OCI-LY7 (cell line): ENCODE results near the gene IDUA.

Source experiments
- EZH2phosphoT487 ChIP-seq: fragments of 200-600 bp; sonication (generic); IDR thresholded peaks from 2 replicates; pipeline ENCODE4 v1.6.1; 2018; ENCODE audit warnings: low read depth, borderline replicate concordance, mild to moderate bottlenecking, mixed run types, antibody characterized with exemption, low read length, moderate library complexity, mixed read lengths
- TF ChIP-seq, protein P1 (sequence below): fragments of 200-600 bp; sonication (generic); conservative IDR thresholded peaks from 2 replicates; pipeline ENCODE4 v1.5.1; 2014; ENCODE audit warnings: mild to moderate bottlenecking, antibody characterized with exemption, low read length, moderate library complexity, mixed read lengths

DNA sequence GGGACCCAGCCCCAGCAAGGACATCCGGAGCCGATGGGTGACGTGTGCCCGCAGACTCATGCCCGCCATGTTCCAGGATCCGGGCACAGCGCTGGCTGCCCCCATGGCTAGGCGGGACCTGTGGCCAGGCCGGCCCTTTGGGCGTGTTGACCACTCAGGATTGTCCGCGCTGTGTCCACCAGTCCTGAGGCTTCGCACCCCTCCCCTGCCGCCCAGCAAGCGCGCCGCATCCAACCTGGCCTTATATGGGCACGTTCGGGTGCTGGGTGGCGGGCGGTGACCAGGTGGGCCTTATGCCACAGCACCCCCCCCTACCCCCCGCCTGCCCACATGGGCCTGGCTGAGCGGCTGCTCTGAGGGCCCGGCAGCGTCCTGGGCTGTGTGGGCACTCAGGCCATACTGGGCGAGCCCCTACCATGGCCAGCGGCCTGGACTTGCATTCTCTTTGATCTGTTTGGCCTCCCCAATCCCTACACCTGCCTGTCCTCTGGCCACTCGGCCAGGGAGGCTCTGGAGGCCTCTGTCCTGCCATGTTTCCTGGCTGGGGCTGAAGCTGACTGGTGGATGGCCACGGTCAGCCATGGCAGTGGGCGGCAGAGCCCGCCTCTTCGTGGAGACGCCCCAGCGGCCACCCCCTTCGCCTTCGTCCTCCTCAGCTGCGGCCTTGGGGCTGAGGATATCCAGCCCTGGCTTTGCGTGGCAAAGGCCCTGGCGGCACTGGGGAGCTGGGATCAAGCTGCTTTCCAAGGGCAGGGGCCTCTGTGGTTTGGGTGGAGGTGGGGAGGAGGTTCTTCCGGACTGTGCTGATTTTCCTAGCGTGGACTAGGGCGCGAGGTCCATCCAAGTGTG is 26.6 kb downstream of the IDUA start:
- TF ChIP-seq, protein P1, sequence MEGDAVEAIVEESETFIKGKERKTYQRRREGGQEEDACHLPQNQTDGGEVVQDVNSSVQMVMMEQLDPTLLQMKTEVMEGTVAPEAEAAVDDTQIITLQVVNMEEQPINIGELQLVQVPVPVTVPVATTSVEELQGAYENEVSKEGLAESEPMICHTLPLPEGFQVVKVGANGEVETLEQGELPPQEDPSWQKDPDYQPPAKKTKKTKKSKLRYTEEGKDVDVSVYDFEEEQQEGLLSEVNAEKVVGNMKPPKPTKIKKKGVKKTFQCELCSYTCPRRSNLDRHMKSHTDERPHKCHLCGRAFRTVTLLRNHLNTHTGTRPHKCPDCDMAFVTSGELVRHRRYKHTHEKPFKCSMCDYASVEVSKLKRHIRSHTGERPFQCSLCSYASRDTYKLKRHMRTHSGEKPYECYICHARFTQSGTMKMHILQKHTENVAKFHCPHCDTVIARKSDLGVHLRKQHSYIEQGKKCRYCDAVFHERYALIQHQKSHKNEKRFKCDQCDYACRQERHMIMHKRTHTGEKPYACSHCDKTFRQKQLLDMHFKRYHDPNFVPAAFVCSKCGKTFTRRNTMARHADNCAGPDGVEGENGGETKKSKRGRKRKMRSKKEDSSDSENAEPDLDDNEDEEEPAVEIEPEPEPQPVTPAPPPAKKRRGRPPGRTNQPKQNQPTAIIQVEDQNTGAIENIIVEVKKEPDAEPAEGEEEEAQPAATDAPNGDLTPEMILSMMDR, result no peak
- TF ChIP-seq EZH2phosphoT487, result no peak
